Keratinocyte (primary cell): Measurements from ENCODE around the gene GATAD2B. TPM values are rescaled to one million over a fixed set of nuclear protein-coding genes. Genes with fewer than 3 reads are reported as not detected.

Experiments
- DNase-seq: peaks from one replicate; pipeline ENCODE4 v3.0.0-alpha.2; 2011; ENCODE audit warnings: low read depth, missing footprints, low spot score
- FAIRE-seq: peaks from 2 replicates; lab custom pipeline; 2011; peaks lifted over from hg19 to GRCh38; lab: Jason Lieb, UNC
- H2AFZ ChIP-seq: 2 replicates; pipeline ENCODE4 v1.6.0; 2012; ENCODE audit warnings: low read length, control low read depth, inconsistent platforms; ENCODE audit not compliant: control insufficient read depth
- H3K27ac ChIP-seq: 2 replicates; pipeline ENCODE4 v1.5.1; 2011; ENCODE audit warnings: low read length; ENCODE audit not compliant: control insufficient read depth, insufficient read depth
- H3K27me3 ChIP-seq: 3 replicates; pipeline ENCODE4 v1.6.0; 2011; ENCODE audit warnings: low read length; ENCODE audit not compliant: control insufficient read depth, insufficient read depth; ENCODE audit errors: extremely low read depth
- H3K36me3 ChIP-seq, 2 experiments: 2 replicates in 1 of 2; 3 replicates in 1 of 2; pipeline ENCODE4 v1.5.1; 2011; ENCODE audit warnings: low read length in 2 of 2, mild to moderate bottlenecking in 1 of 2; ENCODE audit not compliant: control insufficient read depth in 2 of 2, insufficient read depth in 2 of 2; ENCODE audit errors: extremely low read depth in 1 of 2
- H3K4me1 ChIP-seq: 3 replicates; pipeline ENCODE4 v1.5.1; 2011; ENCODE audit warnings: low read length; ENCODE audit not compliant: control insufficient read depth, insufficient read depth; ENCODE audit errors: extremely low read depth
- H3K4me2 ChIP-seq: 3 replicates; pipeline ENCODE4 v1.6.0; 2011; ENCODE audit warnings: low read depth, low read length; ENCODE audit not compliant: control insufficient read depth, insufficient read depth; ENCODE audit errors: extremely low read depth
- H3K4me3 ChIP-seq, 3 experiments: fragments of 200-600 bp in 1 of 3; sonication (generic) in 1 of 3; 2 replicates in 2 of 3; 3 replicates in 1 of 3; pipeline ENCODE4 v1.5.1; 2011 to 2016; ENCODE audit warnings: low read length in 3 of 3, mild to moderate bottlenecking in 3 of 3, control low read depth in 2 of 3, inconsistent platforms in 1 of 3, low read depth in 1 of 3, mixed read lengths in 1 of 3, mixed run types in 1 of 3, moderate library complexity in 1 of 3; ENCODE audit not compliant: control insufficient read depth in 2 of 3, insufficient read depth in 2 of 3; ENCODE audit errors: extremely low read depth in 1 of 3
- H3K79me2 ChIP-seq: 2 replicates; pipeline ENCODE4 v1.6.0; 2012; ENCODE audit warnings: low read length; ENCODE audit not compliant: control insufficient read depth, insufficient read depth
- H3K9ac ChIP-seq: 3 replicates; pipeline ENCODE4 v1.6.0; 2011; ENCODE audit warnings: low read length; ENCODE audit not compliant: control insufficient read depth, insufficient read depth; ENCODE audit errors: extremely low read depth
- H3K9me1 ChIP-seq: 3 replicates; pipeline ENCODE4 v1.6.0; 2011; ENCODE audit warnings: low read length; ENCODE audit not compliant: control insufficient read depth, insufficient read depth; ENCODE audit errors: extremely low read depth
- H3K9me3 ChIP-seq: 2 replicates; pipeline ENCODE4 v1.5.1; 2012; ENCODE audit warnings: low read depth, low read length; ENCODE audit not compliant: control insufficient read depth
- H4K20me1 ChIP-seq: 3 replicates; pipeline ENCODE4 v1.6.0; 2011; ENCODE audit warnings: low read length; ENCODE audit not compliant: control insufficient read depth, insufficient read depth; ENCODE audit errors: extremely low read depth
- CTCF ChIP-seq, 3 experiments: IDR thresholded peaks in 1 of 3; conservative IDR thresholded peaks in 1 of 3; optimal IDR thresholded peaks in 1 of 3; 2 replicates in 2 of 3; 3 replicates in 1 of 3; pipeline versions ENCODE3 to v1.5.1; 2011; ENCODE audit warnings: low read length in 3 of 3, mild to moderate bottlenecking in 3 of 3, moderate library complexity in 2 of 3, control low read depth in 1 of 3, inconsistent platforms in 1 of 3; ENCODE audit not compliant: insufficient read depth in 2 of 3; ENCODE audit errors: extremely low read depth in 1 of 3
- EZH2 ChIP-seq: IDR thresholded peaks from one replicate; pipeline ENCODE4 v1.6.1; 2012; ENCODE audit warnings: inconsistent platforms, mild to moderate bottlenecking, low read length, moderate library complexity
- dilution Hi-C: fragments of 300-500 bp; cut with MboI; formaldehyde crosslinking; loops from one replicate; pipeline ENCODE4 v1.7.0; 2020; ENCODE audit warnings: low sequenced_read_pairs; ENCODE audit not compliant: extremely low pct_ligation_motif_present
- polyA plus RNA-seq, 5 experiments: library from polyadenylated mRNA; depleted of rRNA in 3 of 5; stranded (reverse) in 3 of 5; stranded (forward) in 1 of 5; unstranded in 1 of 5; fragments of >200 nt; gene quantifications; 1 replicate in 1 of 5; 2 replicates in 3 of 5; 3 replicates in 1 of 5; pipeline versions ENCODE4 v1.2.1 to v1.2.3, GENCODE V29; 2011 to 2012; ENCODE audit warnings: missing spikeins in 2 of 5, low read depth in 1 of 5, low replicate concordance in 1 of 5

Gene GATAD2B
- polyA plus RNA-seq, 1 donor (not counting 4 experiments of a cell fraction or from before 2014, with no cell fraction given) = 6.1 TPM

GRCh38 chr1:153888533-153888932 lies 34.2 kb downstream of the GATAD2B start:
- peaks cover 66% of the 10 kb centered on the region for H3K79me2 ChIP-seq
- no peaks in the 10 kb centered on the region for H3K4me1 ChIP-seq
- TF ChIP-seq CTCF (optimal IDR thresholded peaks at IDR 0.05 in 1 of 3, IDR thresholded peaks at IDR 0.05 in 1 of 3, conservative IDR thresholded peaks at IDR 0.05 in 1 of 3; ENCODE audit: extremely low read depth in 1 of 3, insufficient read depth in 2 of 3, low read length in 3 of 3) = no peak
- no peak for TF ChIP-seq EZH2
- no peak overlapping the region for H3K4me2 ChIP-seq
- no peak overlapping the region for H2AFZ ChIP-seq
- H3K9ac ChIP-seq = no peak overlapping the region
- H3K9me3 ChIP-seq = no peaks in the 10 kb centered on the region
- no peak overlapping the region for H3K27ac ChIP-seq
- FAIRE-seq (no peak), DNase-seq (no peak)
- no peaks in the 10 kb centered on the region for H3K27me3 ChIP-seq
- H3K36me3 ChIP-seq = no peaks in the 10 kb centered on the region
- dilution Hi-C loops = no loop called here
- no peak overlapping the region for H3K4me3 ChIP-seq
- H3K9me1 ChIP-seq = no peaks in the 10 kb centered on the region
- H4K20me1 ChIP-seq = no peaks in the 10 kb centered on the region

GRCh38 chr1:153886127-153886526 lies 36.6 kb downstream of the GATAD2B start:
- Histone ChIP-seq H3K4me2 (no peak overlapping the region), H3K27ac (no peak overlapping the region), H4K20me1 (peaks cover 4% of the 10 kb centered on the region), H3K9me3 (no peaks in the 10 kb centered on the region), H3K36me3 (no peaks in the 10 kb centered on the region), H3K4me1 (peaks cover 12% of the 10 kb centered on the region), H3K79me2 (peaks cover 81% of the 10 kb centered on the region), H3K9ac (no peak overlapping the region), H3K4me3 (no peak overlapping the region), H3K9me1 (no peaks in the 10 kb centered on the region), H2AFZ (no peak overlapping the region), H3K27me3 (no peaks in the 10 kb centered on the region)
- DNase-seq = no peak
- FAIRE-seq = no peak
- dilution Hi-C loops = no loop called here
- TF ChIP-seq EZH2 = no peak
- no peak for TF ChIP-seq CTCF (optimal IDR thresholded peaks at IDR 0.05 in 1 of 3, IDR thresholded peaks at IDR 0.05 in 1 of 3, conservative IDR thresholded peaks at IDR 0.05 in 1 of 3; ENCODE audit: extremely low read depth in 1 of 3, insufficient read depth in 2 of 3, low read length in 3 of 3)
